ENCODE results near the gene TBXA2R.

- TF ChIP-seq CTCF (optimal IDR thresholded peaks at IDR 0.05 in 1 of 3, IDR thresholded peaks at IDR 0.05 in 1 of 3, conservative IDR thresholded peaks at IDR 0.05 in 1 of 3; ENCODE audit: extremely low read depth in 1 of 3, insufficient read depth in 2 of 3, low read length in 3 of 3) (no peak), EZH2 (IDR thresholded peaks at IDR 0.05; ENCODE audit: low read length) (no peak)
These were observed 60.6 kb downstream of the TBXA2R start for GRCh38 chr19:3546119-3546518.

All from keratinocyte (primary cell).